ENCODE results near the gene AIG1. TPM values are rescaled to one million over a fixed set of nuclear protein-coding genes. Genes with fewer than 3 reads are reported as not detected.
"Not testable (repeated sequence)": the region's sequence is repeated elsewhere in the genome, so short reads cannot be mapped to it uniquely, and the experiment has no call there.

Gene AIG1
- total and polyA plus RNA-seq, 2 of the 4 experiments (the other 2 are of a cell fraction), result 21.3 to 27.1 TPM

DNA sequence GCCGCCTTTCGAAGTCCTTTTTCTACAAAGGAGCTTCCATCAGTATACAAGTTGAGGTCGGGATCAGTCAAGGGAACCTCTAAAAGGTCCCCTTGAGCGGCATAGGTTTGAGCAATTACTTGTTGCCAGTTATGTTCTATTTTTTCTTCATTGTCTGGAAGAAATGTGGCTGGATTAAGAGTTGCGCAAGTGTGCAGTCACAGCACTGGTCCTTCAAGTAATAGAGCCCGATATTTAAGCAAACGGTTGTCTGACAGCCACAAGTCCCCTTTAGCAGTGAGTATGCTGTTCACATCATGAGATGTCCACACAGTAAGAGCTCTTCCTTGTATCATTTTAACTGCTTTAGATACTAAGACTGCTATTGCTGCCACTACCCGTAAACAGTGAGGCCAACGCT lies 21.6 kb downstream of the AIG1 start:
- not testable (repeated sequence) for H3K9me1 ChIP-seq (ENCODE audit: insufficient read depth, low read length); H3K4me2 ChIP-seq (ENCODE audit: low read depth, low read length); BruUV-seq (replicated peaks)

DNA sequence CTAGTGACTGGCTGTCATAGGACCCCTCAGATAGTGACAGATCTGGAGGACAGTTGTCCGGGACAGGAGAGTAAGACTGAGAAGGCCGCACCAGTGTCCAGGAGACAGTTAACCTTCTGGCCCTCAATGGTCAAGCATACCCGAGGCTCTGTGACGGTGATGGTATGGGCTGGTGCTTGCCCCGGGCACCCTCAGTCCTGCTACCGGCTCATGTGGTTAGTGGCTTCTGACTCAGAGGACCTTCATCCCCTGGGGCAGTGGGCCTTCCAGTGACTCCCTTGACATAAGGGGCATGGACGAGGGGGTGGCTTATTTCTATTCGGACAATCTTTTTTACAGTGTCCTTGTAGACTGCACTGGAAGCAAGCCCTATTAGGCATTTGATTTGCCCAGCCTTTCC lies 23.3 kb downstream of the AIG1 start:
- H3K27ac ChIP-seq (ENCODE audit: insufficient read depth, low read length); H3K79me1 ChIP-seq (ENCODE audit: low read depth in 1 of 2, low read length in 2 of 2); H3K4me1 ChIP-seq (ENCODE audit: control insufficient read depth, insufficient read depth, low read length); H2BK120ac ChIP-seq (ENCODE audit: low read depth, low read length); H2BK5ac ChIP-seq (ENCODE audit: low read depth, low read length, poor library complexity, severe bottlenecking); H3K56ac ChIP-seq (ENCODE audit: extremely low read depth, insufficient read depth, low read length); intact Hi-C loops (cut with micrococcal nuclease); CTCF ChIA-PET; H2AK5ac ChIP-seq (ENCODE audit: low read depth, low read length); H4K91ac ChIP-seq (ENCODE audit: insufficient read depth, low read depth, low read length); H3K14ac ChIP-seq (replicated peaks; ENCODE audit: low read depth, low read length); H3K9me3 ChIP-seq (ENCODE audit: control insufficient read depth, insufficient read depth, low read length); BruUV-seq (replicated peaks); ATAC-seq (ENCODE audit: low read depth); H2AK9ac ChIP-seq (replicated peaks; ENCODE audit: low read depth, low read length, poor library complexity); DNase-seq; H2BK20ac ChIP-seq (ENCODE audit: low read depth, low read length); H3K4me3 ChIP-seq (ENCODE audit: insufficient read depth, low read depth, low read length); H3K9me1 ChIP-seq (ENCODE audit: insufficient read depth, low read length); POLR2A ChIA-PET (ENCODE audit: unreplicated experiment); dilution Hi-C loops (cut with HindIII; ENCODE audit: low sequenced_read_pairs, unreplicated experiment); H2AFZ ChIP-seq (replicated peaks; ENCODE audit: low read length, poor library complexity); H4K20me1 ChIP-seq (ENCODE audit: insufficient read depth, low read length); H3K36me3 ChIP-seq (ENCODE audit: control insufficient read depth, insufficient read depth, low read length); H3K4me2 ChIP-seq (ENCODE audit: low read depth, low read length); H4K5ac ChIP-seq (ENCODE audit: low read depth, low read length); H3K4ac ChIP-seq (ENCODE audit: low read depth, low read length); H3K9ac ChIP-seq (ENCODE audit: low read depth, low read length); H3K27me3 ChIP-seq (ENCODE audit: control insufficient read depth, insufficient read depth, low read length); H4K8ac ChIP-seq (ENCODE audit: low read depth in 2 of 2, low read length in 2 of 2); H3K23ac ChIP-seq (ENCODE audit: low read depth, low read length); H3K18ac ChIP-seq (ENCODE audit: low read depth, low read length); in situ Hi-C loops (cut with MboI; ENCODE audit: low sequenced_read_pairs); H2BK15ac ChIP-seq (ENCODE audit: low read depth, low read length): not testable (repeated sequence)
- WGBS, 2 experiments (ENCODE audit: extremely low coverage in 2 of 2, insufficient read length in 1 of 2), result 100% methylated on average over 1 of the region's 8 CpGs; no CpG with 5 or more reads in 1 of the 2 experiments

More for the DNA sequence above, 21.6 kb downstream of the AIG1 start:
- H2AK9ac ChIP-seq (replicated peaks; ENCODE audit: low read depth, low read length, poor library complexity); intact Hi-C loops (cut with micrococcal nuclease); H3K56ac ChIP-seq (ENCODE audit: extremely low read depth, insufficient read depth, low read length); H2BK120ac ChIP-seq (ENCODE audit: low read depth, low read length); H3K27me3 ChIP-seq (ENCODE audit: control insufficient read depth, insufficient read depth, low read length); H4K91ac ChIP-seq (ENCODE audit: insufficient read depth, low read depth, low read length); H3K18ac ChIP-seq (ENCODE audit: low read depth, low read length); H3K4me1 ChIP-seq (ENCODE audit: control insufficient read depth, insufficient read depth, low read length); CTCF ChIA-PET; H3K14ac ChIP-seq (replicated peaks; ENCODE audit: low read depth, low read length); H4K5ac ChIP-seq (ENCODE audit: low read depth, low read length); H3K9me3 ChIP-seq (ENCODE audit: control insufficient read depth, insufficient read depth, low read length); H4K8ac ChIP-seq (ENCODE audit: low read depth in 2 of 2, low read length in 2 of 2); H3K4me3 ChIP-seq (ENCODE audit: insufficient read depth, low read depth, low read length); dilution Hi-C loops (cut with HindIII; ENCODE audit: low sequenced_read_pairs, unreplicated experiment); H4K20me1 ChIP-seq (ENCODE audit: insufficient read depth, low read length); H2BK20ac ChIP-seq (ENCODE audit: low read depth, low read length); H2AK5ac ChIP-seq (ENCODE audit: low read depth, low read length); H3K36me3 ChIP-seq (ENCODE audit: control insufficient read depth, insufficient read depth, low read length); H3K79me1 ChIP-seq (ENCODE audit: low read depth in 1 of 2, low read length in 2 of 2); H3K27ac ChIP-seq (ENCODE audit: insufficient read depth, low read length); DNase-seq; POLR2A ChIA-PET (ENCODE audit: unreplicated experiment); H3K4ac ChIP-seq (ENCODE audit: low read depth, low read length); H2BK15ac ChIP-seq (ENCODE audit: low read depth, low read length); in situ Hi-C loops (cut with MboI; ENCODE audit: low sequenced_read_pairs); H2BK5ac ChIP-seq (ENCODE audit: low read depth, low read length, poor library complexity, severe bottlenecking); H3K23ac ChIP-seq (ENCODE audit: low read depth, low read length); H2AFZ ChIP-seq (replicated peaks; ENCODE audit: low read length, poor library complexity); H3K9ac ChIP-seq (ENCODE audit: low read depth, low read length); ATAC-seq (ENCODE audit: low read depth): not testable (repeated sequence)
- TF ChIP-seq CEBPB (IDR thresholded peaks at IDR 0.05; ENCODE audit: low read depth, low read length), result peak; percentile 65
- WGBS, 2 experiments (ENCODE audit: extremely low coverage in 2 of 2, insufficient read length in 1 of 2), result no CpG with 5 or more reads among the region's 9 CpGs
